CD1c-positive myeloid dendritic cell (primary cell): ENCODE results near the gene DSG3.

ENCODE experiments used
- DNase-seq: peaks from one replicate; pipeline ENCODE4 v3.0.0-alpha.2; 2016; ENCODE audit errors: extremely low spot score

The DSG3 gene

DNA sequence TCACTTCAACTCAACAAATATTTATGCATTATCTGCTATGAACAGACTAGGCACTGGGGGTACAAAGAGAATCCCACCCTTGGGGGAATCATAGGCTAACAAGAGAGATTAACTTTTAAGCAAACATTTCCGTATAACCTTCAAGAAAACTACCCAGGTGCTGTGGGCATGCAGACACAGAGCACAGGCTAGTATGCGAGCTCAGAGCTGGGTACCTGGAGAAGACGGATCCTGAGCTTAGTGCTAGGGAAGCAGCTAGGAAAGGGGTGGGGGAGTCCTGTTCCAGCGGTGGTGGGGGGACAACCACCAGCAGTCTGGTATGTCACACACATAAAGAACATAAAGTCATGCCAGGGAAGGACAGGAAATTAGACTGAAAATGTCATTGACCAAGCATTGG lies 17.5 kb upstream of the DSG3 start:
- DNase-seq = no peak

DNA sequence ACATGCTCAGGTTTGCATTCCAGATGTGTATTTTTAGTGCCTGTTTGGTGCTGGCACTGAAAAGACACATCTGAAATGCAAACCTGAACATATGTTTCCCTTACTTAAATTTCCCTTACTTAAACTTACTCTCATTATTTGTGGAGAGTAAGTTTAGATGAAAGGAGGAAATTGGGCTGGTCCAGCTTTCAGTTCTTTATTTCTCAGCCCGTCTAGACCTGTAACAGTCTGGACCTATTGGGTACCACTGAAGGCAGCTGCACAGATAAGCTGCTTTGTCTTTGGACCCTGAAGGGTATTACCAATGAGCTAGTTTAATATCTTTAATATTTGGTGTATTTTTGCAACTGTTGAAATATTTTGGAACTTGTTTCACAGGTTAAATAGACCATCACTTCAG lies 17.0 kb upstream of the DSG3 start:
- no peak for DNase-seq

DNA sequence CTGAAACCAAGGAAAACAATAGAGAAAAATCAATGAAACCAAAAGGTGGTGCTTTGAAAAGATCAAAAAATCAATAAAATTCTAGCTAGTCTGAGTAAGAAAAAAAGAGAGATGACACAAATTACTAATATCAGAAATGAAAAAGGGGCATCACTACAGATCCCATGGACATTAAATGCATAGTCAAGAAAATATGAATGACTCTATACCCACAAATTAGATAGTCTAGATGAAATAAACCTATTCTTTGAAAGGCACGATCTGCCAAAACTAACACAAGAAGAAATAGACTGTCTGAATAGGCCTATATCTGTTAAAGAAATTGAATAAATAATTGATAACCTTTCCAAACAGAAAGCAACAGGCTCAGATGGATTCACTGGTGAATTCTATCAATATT lies 15.2 kb upstream of the DSG3 start:
- no peak for DNase-seq

DNA sequence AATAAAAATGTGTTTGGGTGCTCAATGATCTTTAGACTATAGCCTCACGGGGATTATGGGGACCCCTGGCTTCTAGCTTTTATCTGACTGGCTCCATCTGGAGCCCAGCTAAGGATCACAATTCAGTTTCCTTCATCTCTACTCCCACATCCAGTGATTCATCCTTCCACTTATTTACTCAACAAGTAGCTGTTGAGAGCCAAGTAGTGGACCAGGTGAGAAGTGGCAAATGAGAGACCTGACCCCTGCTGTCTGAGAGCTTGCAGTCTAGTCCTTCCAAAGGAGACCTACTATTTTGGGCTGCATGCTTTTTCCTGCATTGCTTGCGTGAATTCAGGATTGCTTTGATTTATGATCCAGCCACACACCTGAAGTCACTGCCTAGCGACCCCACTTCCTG lies 10.7 kb upstream of the DSG3 start:
- no peak for DNase-seq

GRCh38 chr18:31438402-31438801 lies 9.1 kb upstream of the DSG3 start:
- no peak for DNase-seq

- no peak for DNase-seq
Measured at GRCh38 chr18:31439807-31440325, 7.7 kb upstream of the DSG3 start.

- DNase-seq = no peak
Measured at GRCh38 chr18:31440787-31441186, 6.8 kb upstream of the DSG3 start.

DNA sequence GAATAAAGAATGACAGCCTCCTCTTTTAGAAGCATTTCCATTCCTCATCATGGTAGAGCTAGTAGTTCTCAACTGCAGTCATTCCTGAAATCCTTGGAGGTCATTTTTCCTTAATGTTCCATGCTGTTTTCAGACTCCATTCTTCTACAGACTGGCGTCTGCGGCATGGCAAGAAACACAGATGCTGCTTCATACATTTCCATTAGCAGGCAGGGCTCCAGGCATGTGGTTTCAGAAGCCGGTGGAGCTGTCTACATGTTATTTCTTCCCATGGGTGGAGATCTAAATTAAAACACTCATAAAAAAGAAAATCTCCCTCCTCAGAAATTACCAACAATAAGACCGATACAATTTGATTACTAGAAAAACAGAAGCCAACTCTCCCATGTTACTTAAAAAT lies 6.0 kb upstream of the DSG3 start:
- no peak for DNase-seq

- no peak for DNase-seq
Measured at GRCh38 chr18:31444142-31444541, 3.4 kb upstream of the DSG3 start.

- no peak for DNase-seq
Measured at GRCh38 chr18:31445908-31446307, 1.6 kb upstream of the DSG3 start.

- no peak for DNase-seq
Measured at GRCh38 chr18:31446854-31447253, 687 bp upstream of the DSG3 start.

- DNase-seq = no peak
Measured at GRCh38 chr18:31450409-31450808, 2.9 kb downstream of the DSG3 start.

GRCh38 chr18:31451625-31452024 lies 4.1 kb downstream of the DSG3 start:
- DNase-seq = no peak

GRCh38 chr18:31454066-31454708 lies 6.6 kb downstream of the DSG3 start:
- DNase-seq = no peak

DNA sequence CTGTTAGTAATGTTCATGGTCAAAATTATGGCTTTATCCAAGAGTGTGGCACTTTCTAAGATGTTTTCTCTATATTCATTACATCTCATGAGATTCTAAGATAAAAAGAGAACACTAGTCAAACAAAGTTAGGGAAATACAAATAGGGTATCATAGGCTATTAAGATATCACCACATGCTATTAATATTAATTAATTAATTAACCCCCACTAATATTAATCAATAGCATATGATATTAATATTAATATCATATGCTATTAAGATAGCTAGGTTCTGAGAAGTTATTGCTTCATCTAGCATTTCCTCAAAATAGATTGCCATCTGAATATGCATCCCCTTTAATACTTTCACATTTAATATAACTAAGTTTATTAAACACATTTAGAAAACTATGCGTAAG lies 22.1 kb downstream of the DSG3 start:
- DNase-seq = no peak

GRCh38 chr18:31478688-31479087 lies 31.1 kb downstream of the DSG3 start:
- DNase-seq = no peak

DNA sequence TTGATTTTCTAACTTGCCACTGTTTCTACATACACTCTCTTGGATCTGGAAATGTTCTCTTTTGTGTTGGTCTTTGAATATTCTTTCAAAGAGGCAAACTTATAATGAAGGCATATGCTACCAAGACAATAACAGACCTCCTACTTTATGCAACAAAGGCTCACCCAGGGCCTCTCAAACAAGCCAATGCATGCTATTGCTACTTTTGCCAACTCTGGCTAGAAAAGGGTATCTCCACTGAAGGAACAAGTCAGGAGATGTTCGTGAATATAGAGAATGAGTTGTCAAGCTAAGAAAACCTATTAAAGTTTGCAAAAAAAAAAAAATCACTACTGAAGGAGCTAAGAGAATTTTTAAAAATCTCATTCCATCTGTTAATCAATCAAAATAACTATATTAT lies 34.5 kb downstream of the DSG3 start:
- DNase-seq = no peak

DNA sequence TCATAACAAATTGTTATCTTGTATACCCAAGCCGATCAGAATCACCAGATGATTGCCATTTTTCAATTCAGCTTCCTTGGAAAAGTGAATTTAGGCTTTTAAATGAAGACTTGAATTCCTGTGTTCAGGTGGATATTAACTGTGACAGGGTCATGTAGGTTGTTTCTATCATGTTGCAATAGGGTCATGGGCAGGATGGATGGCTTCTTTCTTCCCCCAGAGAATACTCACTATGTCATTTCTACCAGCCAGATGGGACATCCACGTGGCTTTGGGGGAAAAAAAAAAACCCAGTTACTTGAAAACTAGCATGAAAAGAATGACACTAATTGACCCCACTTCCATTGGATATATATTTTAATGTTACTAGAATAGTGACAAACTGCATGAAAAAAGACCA lies 35.9 kb downstream of the DSG3 start:
- DNase-seq = no peak

DNA sequence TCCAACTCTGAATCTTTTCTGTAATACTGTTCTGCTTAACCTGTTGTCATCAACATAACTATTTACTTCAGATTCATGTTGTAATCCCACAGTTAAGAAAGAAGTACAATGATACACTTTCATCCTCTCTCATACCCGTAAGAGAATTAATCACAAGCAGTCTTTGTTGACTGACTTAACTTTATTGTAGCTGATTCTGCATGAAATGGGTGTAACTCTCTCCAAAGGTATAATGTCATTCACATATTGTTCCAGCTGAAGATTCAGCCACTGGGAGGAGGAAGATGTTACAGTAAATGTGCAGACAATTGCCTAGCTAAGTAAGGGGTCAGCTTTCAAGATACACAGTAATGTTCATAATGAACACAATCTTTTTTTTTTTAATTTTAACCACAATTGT lies 36.9 kb downstream of the DSG3 start:
- no peak for DNase-seq

DNA sequence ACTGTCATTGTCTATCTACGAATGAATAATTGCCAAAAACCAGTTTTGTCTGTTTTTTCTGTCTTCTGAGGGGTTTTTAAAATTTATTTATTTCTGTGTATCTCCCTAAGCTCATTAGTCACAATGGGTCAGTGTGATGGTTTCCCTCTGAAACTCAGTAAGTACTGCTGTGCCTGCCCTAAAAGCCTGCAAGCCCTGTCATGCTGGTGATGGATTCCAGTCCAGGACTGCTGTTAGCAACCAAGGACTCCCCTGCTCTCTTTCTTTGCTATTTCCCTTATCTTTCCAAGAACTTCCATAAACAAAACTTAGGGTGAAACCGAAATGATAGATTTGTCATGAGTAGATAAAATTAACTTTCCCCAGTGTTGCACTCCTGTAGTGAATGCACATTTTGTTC lies 38.6 kb downstream of the DSG3 start:
- no peak for DNase-seq

DNA sequence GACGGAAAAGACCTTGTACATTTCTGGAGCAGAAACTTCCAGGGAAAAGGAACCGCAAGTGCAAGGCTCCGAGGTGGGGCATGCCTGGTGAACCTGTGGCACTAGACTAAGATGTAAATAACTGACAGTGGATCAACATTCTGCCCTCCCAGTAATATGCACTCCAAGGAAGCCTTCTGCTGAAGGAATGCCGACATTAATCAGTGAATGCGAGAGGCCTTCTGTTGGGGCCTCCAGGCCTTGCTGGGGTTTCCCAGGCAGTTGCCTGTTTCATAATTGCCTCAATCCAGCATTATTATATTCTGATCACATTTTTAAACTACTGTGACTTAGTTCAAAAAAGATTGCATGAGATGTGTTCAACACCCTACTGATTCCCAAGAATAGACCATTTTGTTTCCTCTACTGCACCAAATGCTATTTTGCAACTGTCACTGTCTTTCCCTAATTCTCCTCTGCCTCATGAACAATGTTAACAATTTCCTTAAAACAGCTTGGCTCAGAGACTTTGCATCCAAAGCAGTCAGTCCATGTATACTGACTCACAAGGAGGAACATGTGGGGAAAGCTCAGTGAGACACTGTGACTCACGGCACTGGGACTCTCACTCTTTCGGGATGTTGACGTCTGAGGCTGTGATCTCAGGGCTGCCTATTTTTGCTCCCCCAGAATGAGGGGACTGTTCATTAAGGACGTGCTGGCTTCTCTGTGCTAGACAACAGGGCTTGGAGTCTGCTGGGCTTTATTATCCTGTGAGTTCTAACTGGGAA lies 39.9 kb downstream of the DSG3 start:
- no peak for DNase-seq

- DNase-seq = no peak
Measured at GRCh38 chr18:31489311-31489710, 41.8 kb downstream of the DSG3 start.

DNA sequence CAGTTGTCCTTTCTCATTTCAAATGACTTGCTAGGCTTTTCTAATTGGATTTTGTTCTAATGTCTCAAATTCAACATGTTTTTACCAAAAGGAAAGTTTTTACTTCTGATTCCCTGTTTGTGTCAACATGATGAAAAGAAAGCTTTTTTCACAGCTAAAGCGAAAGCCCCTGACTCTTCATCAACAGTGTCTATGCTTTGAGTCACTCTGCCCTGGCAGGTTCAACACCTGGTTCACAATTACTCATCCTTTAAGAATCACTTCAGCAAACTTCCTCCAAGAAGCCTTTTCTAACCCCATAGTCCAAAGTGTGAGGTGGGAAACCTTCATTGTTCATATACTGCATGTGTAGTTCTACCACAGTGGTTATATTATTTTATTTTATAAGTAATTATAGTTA lies 42.8 kb downstream of the DSG3 start:
- DNase-seq = no peak

DNA sequence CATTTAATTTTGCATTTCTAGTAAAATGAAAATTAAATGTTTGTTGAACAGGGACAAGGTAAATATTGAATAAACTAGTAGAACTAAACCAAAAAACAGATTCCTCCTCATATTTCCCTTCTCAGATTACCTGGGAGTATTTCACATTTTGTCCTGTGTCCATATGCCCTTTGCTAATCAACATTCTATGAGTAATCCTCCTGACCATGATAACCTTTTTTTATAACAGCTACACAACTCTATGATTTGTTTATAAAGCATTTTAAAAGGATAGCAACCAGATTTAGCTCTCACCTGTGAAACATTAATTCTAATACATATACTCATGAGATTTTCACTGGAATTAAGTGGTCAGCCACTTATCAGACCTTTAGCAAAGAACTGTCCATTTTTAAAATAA lies 43.3 kb downstream of the DSG3 start:
- no peak for DNase-seq
